Measurements from ENCODE around the gene ELOA. TPM values are rescaled to one million over a fixed set of nuclear protein-coding genes. Genes with fewer than 3 reads are reported as not detected.
A peak's percentile ranks its signal among the peaks of the same experiment; 100 is the strongest.

Gene ELOA
- total and polyA plus RNA-seq, 9 of the 15 experiments (the other 6 are each of a cell fraction or from before 2014, with no cell fraction given) = 31.9 to 98.6 (median 61.3) TPM

DNA sequence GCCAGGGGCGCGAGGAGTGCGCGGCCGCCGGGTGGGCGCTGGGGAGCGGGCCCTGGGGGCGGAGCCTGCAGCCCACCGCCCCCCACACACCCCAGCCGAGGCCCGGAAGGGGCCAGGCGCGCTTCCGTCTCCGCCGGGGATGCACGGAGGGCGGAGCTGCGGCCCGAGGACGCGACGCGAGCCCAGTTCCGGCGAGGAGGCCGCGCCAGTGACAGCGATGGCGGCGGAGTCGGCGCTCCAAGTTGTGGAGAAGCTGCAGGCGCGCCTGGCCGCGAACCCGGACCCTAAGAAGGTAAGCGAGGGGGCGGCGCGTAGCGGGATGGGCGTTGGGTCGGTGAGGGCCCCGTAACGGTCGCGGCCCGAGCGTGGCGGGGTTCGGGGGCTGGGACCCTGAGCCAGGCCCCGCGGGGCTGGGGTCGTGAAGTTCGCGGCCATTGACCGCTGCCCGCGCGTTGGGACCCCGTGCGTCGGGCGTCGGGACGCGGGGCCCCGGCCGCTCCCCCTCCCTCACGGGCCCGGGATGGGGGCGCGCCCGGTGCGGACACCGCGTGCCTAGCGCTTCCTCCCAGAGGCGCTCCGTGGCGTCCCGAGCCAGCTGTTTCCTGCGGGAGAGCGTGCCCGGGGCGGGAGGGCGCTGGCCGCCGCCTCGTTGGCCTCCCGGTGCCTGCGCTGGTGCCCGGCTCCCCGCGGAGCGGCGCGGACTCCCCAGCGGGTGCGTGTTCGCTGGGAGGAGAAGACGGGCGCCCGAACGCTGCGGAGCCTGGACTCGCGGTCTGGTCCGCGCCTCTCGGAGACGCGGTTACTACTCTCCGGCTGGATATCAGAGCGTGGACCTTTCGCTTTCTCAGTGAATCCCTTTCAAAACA is at the start of gene ELOA (continued):
- TF ChIP-seq, protein P1, sequence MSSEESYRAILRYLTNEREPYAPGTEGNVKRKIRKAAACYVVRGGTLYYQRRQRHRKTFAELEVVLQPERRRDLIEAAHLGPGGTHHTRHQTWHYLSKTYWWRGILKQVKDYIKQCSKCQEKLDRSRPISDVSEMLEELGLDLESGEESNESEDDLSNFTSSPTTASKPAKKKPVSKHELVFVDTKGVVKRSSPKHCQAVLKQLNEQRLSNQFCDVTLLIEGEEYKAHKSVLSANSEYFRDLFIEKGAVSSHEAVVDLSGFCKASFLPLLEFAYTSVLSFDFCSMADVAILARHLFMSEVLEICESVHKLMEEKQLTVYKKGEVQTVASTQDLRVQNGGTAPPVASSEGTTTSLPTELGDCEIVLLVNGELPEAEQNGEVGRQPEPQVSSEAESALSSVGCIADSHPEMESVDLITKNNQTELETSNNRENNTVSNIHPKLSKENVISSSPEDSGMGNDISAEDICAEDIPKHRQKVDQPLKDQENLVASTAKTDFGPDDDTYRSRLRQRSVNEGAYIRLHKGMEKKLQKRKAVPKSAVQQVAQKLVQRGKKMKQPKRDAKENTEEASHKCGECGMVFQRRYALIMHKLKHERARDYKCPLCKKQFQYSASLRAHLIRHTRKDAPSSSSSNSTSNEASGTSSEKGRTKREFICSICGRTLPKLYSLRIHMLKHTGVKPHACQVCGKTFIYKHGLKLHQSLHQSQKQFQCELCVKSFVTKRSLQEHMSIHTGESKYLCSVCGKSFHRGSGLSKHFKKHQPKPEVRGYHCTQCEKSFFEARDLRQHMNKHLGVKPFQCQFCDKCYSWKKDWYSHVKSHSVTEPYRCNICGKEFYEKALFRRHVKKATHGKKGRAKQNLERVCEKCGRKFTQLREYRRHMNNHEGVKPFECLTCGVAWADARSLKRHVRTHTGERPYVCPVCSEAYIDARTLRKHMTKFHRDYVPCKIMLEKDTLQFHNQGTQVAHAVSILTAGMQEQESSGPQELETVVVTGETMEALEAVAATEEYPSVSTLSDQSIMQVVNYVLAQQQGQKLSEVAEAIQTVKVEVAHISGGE (CRISPR knock-in tag; IDR thresholded peaks at IDR 0.05) = peak in 2 of 3 experiments; percentile 77 to 97; a peak in 4 of 6 replicates
- TF ChIP-seq BACH1 (tag; IDR thresholded peaks at IDR 0.05) (no peak), MAZ (CRISPR knock-in tag; conservative IDR thresholded peaks at IDR 0.05 in 1 of 2, IDR thresholded peaks at IDR 0.05 in 1 of 2) (peak; percentile 69 to 82), ZNF76 (CRISPR knock-in tag; IDR thresholded peaks at IDR 0.05; ENCODE audit: borderline replicate concordance) (0 out of 2 replicates have a peak, but pooled peaks have one; percentile 22), PTRF (tag; IDR thresholded peaks at IDR 0.05) (no peak), MTA3 (IDR thresholded peaks at IDR 0.05; ENCODE audit: borderline replicate concordance) (peak; percentile 75), ZNF143 (CRISPR knock-in tag; IDR thresholded peaks at IDR 0.05) (peak; percentile 35; the same call in 1 of the 2 replicates)
- TF ChIP-seq, protein P2, sequence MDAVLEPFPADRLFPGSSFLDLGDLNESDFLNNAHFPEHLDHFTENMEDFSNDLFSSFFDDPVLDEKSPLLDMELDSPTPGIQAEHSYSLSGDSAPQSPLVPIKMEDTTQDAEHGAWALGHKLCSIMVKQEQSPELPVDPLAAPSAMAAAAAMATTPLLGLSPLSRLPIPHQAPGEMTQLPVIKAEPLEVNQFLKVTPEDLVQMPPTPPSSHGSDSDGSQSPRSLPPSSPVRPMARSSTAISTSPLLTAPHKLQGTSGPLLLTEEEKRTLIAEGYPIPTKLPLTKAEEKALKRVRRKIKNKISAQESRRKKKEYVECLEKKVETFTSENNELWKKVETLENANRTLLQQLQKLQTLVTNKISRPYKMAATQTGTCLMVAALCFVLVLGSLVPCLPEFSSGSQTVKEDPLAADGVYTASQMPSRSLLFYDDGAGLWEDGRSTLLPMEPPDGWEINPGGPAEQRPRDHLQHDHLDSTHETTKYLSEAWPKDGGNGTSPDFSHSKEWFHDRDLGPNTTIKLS (IDR thresholded peaks at IDR 0.05; ENCODE audit: borderline replicate concordance, low read depth) = peak; percentile 40; the same call in 1 of the 2 replicates
- TF ChIP-seq, protein P3, sequence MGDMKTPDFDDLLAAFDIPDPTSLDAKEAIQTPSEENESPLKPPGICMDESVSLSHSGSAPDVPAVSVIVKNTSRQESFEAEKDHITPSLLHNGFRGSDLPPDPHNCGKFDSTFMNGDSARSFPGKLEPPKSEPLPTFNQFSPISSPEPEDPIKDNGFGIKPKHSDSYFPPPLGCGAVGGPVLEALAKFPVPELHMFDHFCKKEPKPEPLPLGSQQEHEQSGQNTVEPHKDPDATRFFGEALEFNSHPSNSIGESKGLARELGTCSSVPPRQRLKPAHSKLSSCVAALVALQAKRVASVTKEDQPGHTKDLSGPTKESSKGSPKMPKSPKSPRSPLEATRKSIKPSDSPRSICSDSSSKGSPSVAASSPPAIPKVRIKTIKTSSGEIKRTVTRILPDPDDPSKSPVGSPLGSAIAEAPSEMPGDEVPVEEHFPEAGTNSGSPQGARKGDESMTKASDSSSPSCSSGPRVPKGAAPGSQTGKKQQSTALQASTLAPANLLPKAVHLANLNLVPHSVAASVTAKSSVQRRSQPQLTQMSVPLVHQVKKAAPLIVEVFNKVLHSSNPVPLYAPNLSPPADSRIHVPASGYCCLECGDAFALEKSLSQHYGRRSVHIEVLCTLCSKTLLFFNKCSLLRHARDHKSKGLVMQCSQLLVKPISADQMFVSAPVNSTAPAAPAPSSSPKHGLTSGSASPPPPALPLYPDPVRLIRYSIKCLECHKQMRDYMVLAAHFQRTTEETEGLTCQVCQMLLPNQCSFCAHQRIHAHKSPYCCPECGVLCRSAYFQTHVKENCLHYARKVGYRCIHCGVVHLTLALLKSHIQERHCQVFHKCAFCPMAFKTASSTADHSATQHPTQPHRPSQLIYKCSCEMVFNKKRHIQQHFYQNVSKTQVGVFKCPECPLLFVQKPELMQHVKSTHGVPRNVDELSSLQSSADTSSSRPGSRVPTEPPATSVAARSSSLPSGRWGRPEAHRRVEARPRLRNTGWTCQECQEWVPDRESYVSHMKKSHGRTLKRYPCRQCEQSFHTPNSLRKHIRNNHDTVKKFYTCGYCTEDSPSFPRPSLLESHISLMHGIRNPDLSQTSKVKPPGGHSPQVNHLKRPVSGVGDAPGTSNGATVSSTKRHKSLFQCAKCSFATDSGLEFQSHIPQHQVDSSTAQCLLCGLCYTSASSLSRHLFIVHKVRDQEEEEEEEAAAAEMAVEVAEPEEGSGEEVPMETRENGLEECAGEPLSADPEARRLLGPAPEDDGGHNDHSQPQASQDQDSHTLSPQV (IDR thresholded peaks at IDR 0.05) = peak; percentile 72; the same call in 1 of the 2 replicates

Data from K562 (cell line).